Retinal pigment epithelial cell (primary cell): ENCODE data around the gene HES6.
A peak's percentile ranks its signal among the peaks of the same experiment; 100 is the strongest.

Experiments
- DNase-seq: peaks from one replicate; pipeline ENCODE4 v3.0.0-alpha.2; 2010; ENCODE audit warnings: low read depth
- H3K4me3 ChIP-seq: 2 replicates; pipeline ENCODE4 v1.5.1; 2011; ENCODE audit warnings: mild to moderate bottlenecking, low read length, control low read depth, moderate library complexity
- TF ChIP-seq, protein P1 (sequence below): conservative IDR thresholded peaks from 2 replicates; pipeline ENCODE4 v1.5.1; 2011; ENCODE audit warnings: low read depth, low read length, control low read depth, inconsistent platforms

The HES6 gene

GRCh38 chr2:238231809-238232208 lies 8.0 kb downstream of the HES6 start:
- no peak overlapping the region for H3K4me3 ChIP-seq
- TF ChIP-seq, protein P1, sequence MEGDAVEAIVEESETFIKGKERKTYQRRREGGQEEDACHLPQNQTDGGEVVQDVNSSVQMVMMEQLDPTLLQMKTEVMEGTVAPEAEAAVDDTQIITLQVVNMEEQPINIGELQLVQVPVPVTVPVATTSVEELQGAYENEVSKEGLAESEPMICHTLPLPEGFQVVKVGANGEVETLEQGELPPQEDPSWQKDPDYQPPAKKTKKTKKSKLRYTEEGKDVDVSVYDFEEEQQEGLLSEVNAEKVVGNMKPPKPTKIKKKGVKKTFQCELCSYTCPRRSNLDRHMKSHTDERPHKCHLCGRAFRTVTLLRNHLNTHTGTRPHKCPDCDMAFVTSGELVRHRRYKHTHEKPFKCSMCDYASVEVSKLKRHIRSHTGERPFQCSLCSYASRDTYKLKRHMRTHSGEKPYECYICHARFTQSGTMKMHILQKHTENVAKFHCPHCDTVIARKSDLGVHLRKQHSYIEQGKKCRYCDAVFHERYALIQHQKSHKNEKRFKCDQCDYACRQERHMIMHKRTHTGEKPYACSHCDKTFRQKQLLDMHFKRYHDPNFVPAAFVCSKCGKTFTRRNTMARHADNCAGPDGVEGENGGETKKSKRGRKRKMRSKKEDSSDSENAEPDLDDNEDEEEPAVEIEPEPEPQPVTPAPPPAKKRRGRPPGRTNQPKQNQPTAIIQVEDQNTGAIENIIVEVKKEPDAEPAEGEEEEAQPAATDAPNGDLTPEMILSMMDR: no peak
- DNase-seq: no peak

DNA sequence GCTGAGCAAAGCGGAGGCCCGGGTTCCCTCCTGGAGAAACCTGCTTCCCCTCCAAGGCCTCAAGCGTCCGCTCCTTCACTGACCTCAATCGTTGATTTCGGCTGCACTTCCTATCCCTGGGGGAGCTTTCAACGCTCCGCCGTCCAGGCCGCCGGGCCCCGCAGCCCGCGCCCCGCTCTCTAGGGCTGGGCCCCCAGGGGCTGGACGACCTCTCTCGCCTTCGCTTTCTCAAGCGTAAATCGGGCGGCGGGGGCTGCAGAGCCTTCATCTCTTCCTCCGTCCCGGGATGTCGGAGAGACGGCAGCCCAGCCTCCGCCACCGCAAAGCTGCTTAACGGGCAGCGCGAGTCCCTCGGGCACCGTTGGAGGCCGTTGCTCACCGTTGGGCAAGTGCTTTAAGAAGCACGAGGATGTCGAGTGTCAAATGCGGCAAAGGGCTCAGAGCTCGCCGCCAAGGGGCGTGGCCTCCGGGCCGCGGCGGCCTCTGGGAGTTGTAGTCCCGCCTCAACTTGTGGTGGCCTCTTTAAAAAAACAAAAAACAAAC lies 8.5 kb downstream of the HES6 start:
- TF ChIP-seq, protein P1: peak; percentile 4
- peak; percentile 49 for DNase-seq

GRCh38 chr2:238230699-238231098 lies 9.1 kb downstream of the HES6 start:
- no peak for DNase-seq
- TF ChIP-seq, protein P1: no peak
- no peak overlapping the region for H3K4me3 ChIP-seq

More for the DNA sequence above, 8.5 kb downstream of the HES6 start:
- H3K4me3 ChIP-seq: peak overlapping the region; percentile 43

GRCh38 chr2:238228700-238229099 lies 11.1 kb downstream of the HES6 start:
- TF ChIP-seq, protein P1: no peak
- no peak for DNase-seq

GRCh38 chr2:238227587-238228032 lies 12.2 kb downstream of the HES6 start:
- DNase-seq: no peak
- H3K4me3 ChIP-seq: no peak overlapping the region
- TF ChIP-seq, protein P1: no peak

More at GRCh38 chr2:238228700-238229099, 11.1 kb downstream of the HES6 start:
- no peak overlapping the region for H3K4me3 ChIP-seq

GRCh38 chr2:238226698-238227586 lies 12.9 kb downstream of the HES6 start:
- no peak overlapping the region for H3K4me3 ChIP-seq
- no peak for DNase-seq
- TF ChIP-seq, protein P1: no peak
